GM19455 (cell line): ENCODE data around the gene NR1H3.
"Not testable (repeated sequence)": the region's sequence is repeated elsewhere in the genome, so short reads cannot be mapped to it uniquely, and the experiment has no call there.

Experiments used
- ATAC-seq: cut with Tn5 transposase; IDR thresholded peaks from one replicate; pipeline ENCODE4 v1.9.1; 2021; ENCODE audit not compliant: unreplicated experiment

The NR1H3 gene

GRCh38 chr11:47257517-47258316 lies at the start of gene NR1H3:
Gene NR1H3, plus strand, starts transcription at chr11:47257996. Its CDS starts 1,221 bp downstream, at chr11:47259217.
- no peak for ATAC-seq

GRCh38 chr11:47208008-47208552 lies 49.7 kb upstream of the NR1H3 start:
- ATAC-seq: not testable (repeated sequence)

- ATAC-seq: no peak
Measured at GRCh38 chr11:47208628-47209027, 49.2 kb upstream of the NR1H3 start.

DNA sequence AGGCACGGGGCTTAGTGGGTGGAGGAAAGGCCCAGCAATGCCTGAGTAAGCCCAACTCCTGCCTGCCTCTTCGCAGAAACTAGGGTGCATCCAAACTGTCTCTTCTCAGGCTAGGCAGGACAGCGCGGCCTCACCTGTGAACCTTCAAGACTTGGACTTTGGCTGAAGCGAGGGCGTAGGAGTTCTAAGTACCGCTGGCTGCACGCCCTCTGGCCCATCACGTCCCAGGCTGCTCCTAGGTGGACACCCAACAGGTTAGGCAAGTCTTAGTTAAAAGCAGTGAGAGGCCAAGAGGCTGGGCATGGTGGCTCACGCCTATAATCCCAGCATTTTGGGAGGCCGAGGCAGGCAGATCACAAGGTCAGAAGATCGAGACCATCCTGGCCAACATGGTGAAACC lies 44.9 kb upstream of the NR1H3 start:
- ATAC-seq: no peak

DNA sequence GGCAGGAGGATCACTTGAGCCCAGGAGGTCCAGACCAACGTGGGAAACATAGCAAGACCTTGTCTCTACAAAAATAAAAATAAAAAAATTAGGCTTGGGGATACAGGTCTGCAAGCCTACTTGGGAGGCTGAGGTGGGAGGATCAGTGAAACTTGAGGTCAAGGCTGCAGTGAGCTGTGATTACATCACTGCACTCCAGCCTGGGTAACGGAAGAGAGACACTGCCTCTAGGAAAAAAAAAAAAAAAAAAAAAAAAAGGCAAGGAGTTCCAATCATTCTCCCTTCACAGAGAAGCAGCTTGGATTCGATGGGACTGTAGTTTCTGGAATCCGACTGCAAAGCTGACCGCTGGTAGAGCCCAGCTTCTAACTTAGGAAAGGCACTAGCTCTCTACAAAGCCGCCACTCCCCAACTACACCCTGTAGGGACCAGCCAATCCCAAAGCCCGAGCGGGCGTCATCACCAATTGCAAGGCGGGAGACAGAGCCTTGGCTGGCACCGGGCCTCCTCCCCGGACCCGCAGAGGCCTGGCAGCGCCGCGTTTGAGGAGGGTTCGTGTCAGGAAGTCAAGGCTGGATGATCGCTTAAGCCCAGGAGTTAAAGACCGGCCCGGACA lies 43.7 kb upstream of the NR1H3 start:
- peak; percentile 59 for ATAC-seq

GRCh38 chr11:47215366-47215910 lies 42.4 kb upstream of the NR1H3 start:
- ATAC-seq: no peak

- no peak for ATAC-seq
Measured at GRCh38 chr11:47216121-47216798, 41.5 kb upstream of the NR1H3 start.

GRCh38 chr11:47220401-47220821 lies 37.4 kb upstream of the NR1H3 start:
- ATAC-seq: no peak

DNA sequence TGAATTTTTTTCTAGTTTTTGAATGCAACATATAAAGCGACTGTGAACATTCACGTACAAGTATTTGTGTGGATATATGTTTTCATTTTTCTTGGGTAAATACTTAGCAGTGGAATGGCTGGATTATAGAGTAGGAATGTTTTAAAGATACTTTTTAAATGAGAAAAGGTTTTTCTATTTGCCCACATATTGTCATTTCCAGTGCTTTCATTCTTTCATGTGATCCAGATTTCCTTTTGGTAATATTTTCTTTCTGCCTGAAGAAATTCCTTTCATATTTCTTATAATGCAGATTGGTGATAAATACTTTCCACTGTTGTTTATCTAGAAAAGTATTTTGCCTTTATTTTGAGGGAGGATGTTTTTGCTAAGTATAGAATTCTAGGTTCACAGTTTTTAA lies 35.1 kb upstream of the NR1H3 start:
- ATAC-seq: no peak

DNA sequence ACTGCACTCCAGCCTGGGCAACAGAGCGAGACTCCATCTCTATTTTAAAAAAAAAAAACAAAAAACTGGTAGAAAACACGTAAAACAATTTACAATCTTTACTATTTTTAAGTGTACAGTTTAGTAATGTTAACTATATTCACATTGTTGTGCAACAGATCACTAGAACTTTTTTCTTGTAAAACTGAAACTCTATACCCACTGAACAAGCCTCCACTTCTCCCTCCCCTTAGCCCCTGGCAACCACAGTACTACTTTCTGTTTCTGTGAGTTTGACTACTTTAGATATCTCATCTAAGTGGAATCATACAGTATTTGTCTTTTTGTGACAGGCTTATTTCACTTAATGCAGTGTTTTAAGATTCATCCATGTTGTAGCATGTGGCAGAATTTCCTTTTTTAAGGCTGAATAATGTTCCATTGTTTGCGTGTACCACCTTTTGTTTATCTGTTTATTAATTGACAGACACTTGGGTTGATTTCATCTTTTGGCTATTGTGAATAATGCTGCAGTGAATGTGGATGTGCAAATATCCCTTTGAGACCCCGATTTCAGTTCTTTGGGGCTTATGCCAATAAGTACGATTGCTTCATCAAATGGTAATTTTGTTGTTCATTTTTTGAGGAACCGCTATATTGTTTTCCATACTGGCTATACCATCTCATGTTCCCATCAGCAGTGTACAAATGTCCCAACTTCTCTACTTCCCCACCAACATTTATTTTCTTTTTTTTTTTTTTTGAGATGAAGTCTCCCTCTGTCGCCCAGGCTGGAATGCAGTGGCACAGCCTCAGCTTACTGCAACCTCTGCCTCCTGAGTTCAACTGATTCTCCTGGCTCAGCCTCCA lies 32.0 kb upstream of the NR1H3 start:
- peak; percentile 90 for ATAC-seq

GRCh38 chr11:47229161-47229560 lies 28.6 kb upstream of the NR1H3 start:
- no peak for ATAC-seq

- no peak for ATAC-seq
Measured at GRCh38 chr11:47233051-47233450, 24.7 kb upstream of the NR1H3 start.

- no peak for ATAC-seq
Measured at GRCh38 chr11:47233989-47234668, 23.7 kb upstream of the NR1H3 start.

DNA sequence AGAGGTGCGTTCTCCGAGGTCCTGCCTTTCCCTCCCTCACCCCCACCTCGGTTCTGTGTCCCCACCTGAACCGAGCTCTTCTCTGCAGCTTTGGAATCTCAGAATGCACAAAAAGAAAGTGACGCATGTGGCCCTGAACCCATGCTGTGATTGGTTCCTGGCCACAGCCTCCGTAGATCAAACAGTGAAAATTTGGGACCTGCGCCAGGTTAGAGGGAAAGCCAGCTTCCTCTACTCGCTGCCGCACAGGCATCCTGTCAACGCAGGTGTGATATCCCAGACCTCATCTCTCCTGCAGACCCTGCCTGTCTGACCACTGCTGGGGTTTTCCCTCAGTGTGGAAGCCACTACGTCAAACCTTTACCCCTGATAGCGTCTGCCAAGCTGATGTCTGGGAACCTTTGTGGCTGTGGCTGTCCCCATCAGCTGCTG lies 23.1 kb upstream of the NR1H3 start:
- no peak for ATAC-seq

GRCh38 chr11:47235163-47235562 lies 22.6 kb upstream of the NR1H3 start:
- ATAC-seq: no peak

DNA sequence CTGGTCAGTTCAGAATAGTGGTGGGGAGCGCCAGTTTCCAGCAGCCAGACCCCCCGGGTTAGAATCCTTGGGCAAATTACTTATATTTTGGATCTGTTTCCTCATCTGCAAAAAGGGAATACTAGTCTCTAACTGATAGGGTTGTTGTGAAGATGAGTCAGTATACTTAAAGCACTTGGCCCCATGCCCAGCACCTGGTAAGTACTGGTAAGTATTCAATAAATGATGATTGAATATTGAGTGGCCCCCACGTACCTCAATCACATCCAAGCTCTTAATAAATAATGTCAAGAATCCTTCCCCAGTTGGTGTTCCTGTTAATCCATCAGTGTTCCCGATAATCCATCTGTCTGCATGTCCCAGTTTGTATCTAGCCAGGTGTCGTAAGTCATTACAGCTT lies 21.3 kb upstream of the NR1H3 start:
- ATAC-seq: no peak

DNA sequence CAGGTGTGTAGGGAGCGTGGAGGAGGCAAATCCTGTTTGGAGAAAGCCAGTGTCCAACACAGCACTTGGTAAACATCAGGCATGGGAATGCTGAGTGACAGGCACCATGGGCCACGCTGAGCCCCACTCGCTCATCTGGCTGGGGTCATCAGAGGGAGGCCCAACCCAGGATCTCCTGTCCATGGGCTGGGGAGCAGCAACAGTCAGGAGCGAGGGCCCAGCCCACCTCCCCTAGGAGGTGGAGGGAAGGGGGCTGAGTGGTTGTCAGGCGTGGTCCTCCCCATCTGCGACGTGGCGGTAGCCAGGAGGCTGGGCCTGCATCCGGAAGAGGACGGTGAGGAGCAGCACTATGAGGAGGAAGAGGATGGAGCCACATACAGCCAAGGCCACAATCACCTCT lies 17.9 kb upstream of the NR1H3 start:
- ATAC-seq: no peak

- ATAC-seq: no peak
Measured at GRCh38 chr11:47241841-47242301, 15.9 kb upstream of the NR1H3 start.

DNA sequence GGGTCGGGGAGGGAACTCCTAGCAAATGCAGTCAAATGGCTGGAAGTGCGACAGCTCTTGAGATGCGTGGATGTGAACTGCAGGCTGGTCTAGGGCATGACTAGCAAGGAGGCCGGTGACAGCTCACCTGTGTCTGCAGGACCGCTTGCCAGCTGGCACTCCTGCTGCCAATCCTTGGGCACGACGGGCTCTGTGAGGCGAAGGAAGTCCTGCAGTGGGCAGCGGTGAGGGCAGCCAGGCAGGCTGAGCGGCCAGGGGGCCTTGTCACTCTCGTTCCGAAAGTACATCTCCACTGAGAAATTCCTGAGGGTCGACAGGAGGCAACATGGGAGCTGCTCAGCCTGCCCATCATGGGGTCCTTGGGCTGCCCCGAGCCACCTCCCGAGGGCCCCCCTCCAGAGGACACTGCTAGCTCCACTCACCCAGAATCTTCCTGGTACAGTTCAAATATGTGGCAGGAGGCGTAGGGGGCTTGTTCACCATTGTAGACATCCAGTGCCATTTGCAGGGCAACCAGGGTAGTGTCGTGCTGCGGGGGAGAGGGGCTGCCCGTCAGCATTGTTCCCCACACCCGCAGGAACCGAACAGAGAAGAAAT lies 15.1 kb upstream of the NR1H3 start:
- ATAC-seq: no peak
